ENCODE results near the gene APRT.
"Not testable (repeated sequence)": the region's sequence is repeated elsewhere in the genome, so short reads cannot be mapped to it uniquely, and the experiment has no call there.

APRT gene

GRCh38 chr16:88772871-88773811 lies 38.6 kb downstream of the APRT start:
- DNase-seq (ENCODE audit: low read depth), result peak; percentile 88

GRCh38 chr16:88771781-88772180 lies 39.9 kb downstream of the APRT start:
- not testable (repeated sequence) for DNase-seq (ENCODE audit: low read depth)

- no peak for DNase-seq (ENCODE audit: low read depth)
These were observed 40.4 kb downstream of the APRT start for GRCh38 chr16:88771294-88771772.

- DNase-seq (ENCODE audit: low read depth), result peak; percentile 91
These were observed 41.1 kb downstream of the APRT start for GRCh38 chr16:88770461-88771293.

- no peak for DNase-seq (ENCODE audit: low read depth)
These were observed 41.9 kb downstream of the APRT start for GRCh38 chr16:88769617-88770460.

GRCh38 chr16:88768071-88768783 lies 43.5 kb downstream of the APRT start:
- DNase-seq (ENCODE audit: low read depth), result peak; percentile 49

- no peak for DNase-seq (ENCODE audit: low read depth)
These were observed 44.1 kb downstream of the APRT start for GRCh38 chr16:88767546-88768070.

GRCh38 chr16:88766975-88767374 lies 44.8 kb downstream of the APRT start:
- DNase-seq (ENCODE audit: low read depth), result no peak

- peak; percentile 64 for DNase-seq (ENCODE audit: low read depth)
These were observed 46.8 kb downstream of the APRT start for GRCh38 chr16:88764913-88765349.

- no peak for DNase-seq (ENCODE audit: low read depth)
These were observed 47.6 kb downstream of the APRT start for GRCh38 chr16:88764080-88764479.

- DNase-seq (ENCODE audit: low read depth), result no peak
These were observed 48.1 kb downstream of the APRT start for GRCh38 chr16:88763502-88764053.

GRCh38 chr16:88762941-88763340 lies 48.8 kb downstream of the APRT start:
- no peak for DNase-seq (ENCODE audit: low read depth)

- DNase-seq (ENCODE audit: low read depth), result no peak
These were observed 49.4 kb downstream of the APRT start for GRCh38 chr16:88762258-88762870.

GRCh38 chr16:88761830-88762229 lies 49.9 kb downstream of the APRT start:
- no peak for DNase-seq (ENCODE audit: low read depth)

GRCh38 chr16:88761143-88761534 lies 50.6 kb downstream of the APRT start:
- no peak for DNase-seq (ENCODE audit: low read depth)

- DNase-seq (ENCODE audit: low read depth), result no peak
These were observed 51.1 kb downstream of the APRT start for GRCh38 chr16:88760424-88761142.

GRCh38 chr16:88759976-88760350 lies 51.8 kb downstream of the APRT start:
- DNase-seq (ENCODE audit: low read depth), result no peak
